GM19468 (cell line): Measurements from ENCODE around the gene NEGR1.

Experiments
- ATAC-seq: cut with Tn5 transposase; IDR thresholded peaks from one replicate; pipeline ENCODE4 v1.9.1; 2021; ENCODE audit warnings: mild to moderate bottlenecking, moderate library complexity, moderate number of reproducible peaks; ENCODE audit not compliant: unreplicated experiment; ENCODE audit errors: extremely low read depth

Gene NEGR1

GRCh38 chr1:71655604-71656003 lies 626.7 kb downstream of the NEGR1 start:
- no peak for ATAC-seq

- ATAC-seq = no peak
Observed at GRCh38 chr1:71653952-71654351, 628.4 kb downstream of the NEGR1 start.

GRCh38 chr1:71651214-71651613 lies 631.1 kb downstream of the NEGR1 start:
- no peak for ATAC-seq

GRCh38 chr1:71650119-71650518 lies 632.2 kb downstream of the NEGR1 start:
- ATAC-seq = no peak

GRCh38 chr1:71649608-71650007 lies 632.7 kb downstream of the NEGR1 start:
- ATAC-seq = no peak

GRCh38 chr1:71647513-71648300 lies 634.6 kb downstream of the NEGR1 start:
- no peak for ATAC-seq

GRCh38 chr1:71645015-71645414 lies 637.3 kb downstream of the NEGR1 start:
- ATAC-seq = no peak

- no peak for ATAC-seq
Observed at GRCh38 chr1:71641903-71642302, 640.4 kb downstream of the NEGR1 start.

GRCh38 chr1:71640998-71641397 lies 641.3 kb downstream of the NEGR1 start:
- ATAC-seq = no peak

- no peak for ATAC-seq
Observed at GRCh38 chr1:71640116-71640515, 642.2 kb downstream of the NEGR1 start.

GRCh38 chr1:71638081-71638766 lies 644.1 kb downstream of the NEGR1 start:
- ATAC-seq = no peak

GRCh38 chr1:71635568-71635967 lies 646.8 kb downstream of the NEGR1 start:
- no peak for ATAC-seq

GRCh38 chr1:71634159-71634558 lies 648.2 kb downstream of the NEGR1 start:
- no peak for ATAC-seq

- ATAC-seq = no peak
Observed at GRCh38 chr1:71630073-71630472, 652.3 kb downstream of the NEGR1 start.

- no peak for ATAC-seq
Observed at GRCh38 chr1:71625004-71625403, 657.3 kb downstream of the NEGR1 start.

GRCh38 chr1:71623888-71624287 lies 658.5 kb downstream of the NEGR1 start:
- no peak for ATAC-seq

- ATAC-seq = no peak
Observed at GRCh38 chr1:71621785-71622184, 660.6 kb downstream of the NEGR1 start.

- no peak for ATAC-seq
Observed at GRCh38 chr1:71618766-71619530, 663.4 kb downstream of the NEGR1 start.

- no peak for ATAC-seq
Observed at GRCh38 chr1:71618191-71618590, 664.1 kb downstream of the NEGR1 start.

- no peak for ATAC-seq
Observed at GRCh38 chr1:71610476-71610875, 671.9 kb downstream of the NEGR1 start.
